ENCODE measurements around the gene PECR. TPM values are rescaled to one million over a fixed set of nuclear protein-coding genes. Genes with fewer than 3 reads are reported as not detected.

The PECR gene
- total and polyA plus RNA-seq, 2 of the 13 experiments (the other 11 are each of a cell fraction or from before 2014, with no cell fraction given): 151 to 153 TPM

DNA sequence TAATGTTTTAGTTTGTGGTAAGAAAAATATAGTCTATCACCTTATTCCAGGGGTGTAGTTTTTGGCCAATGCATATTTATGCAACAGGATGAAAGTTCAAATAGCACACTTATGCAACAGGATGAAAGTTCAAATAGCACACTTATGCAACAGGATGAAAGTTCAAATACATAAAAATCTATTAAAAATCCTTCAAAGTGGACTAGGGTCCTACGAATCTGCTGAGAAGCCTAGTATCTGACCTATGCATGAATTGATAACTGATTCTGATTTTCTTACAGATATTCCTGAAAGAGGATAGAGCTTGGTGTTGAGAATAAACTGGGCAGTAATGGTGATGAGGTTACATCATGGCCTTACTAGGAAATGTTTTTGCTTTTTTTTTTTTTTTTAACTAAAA is 2.8 kb downstream of the PECR start:
- in situ Hi-C loops (cut with HindIII; ENCODE audit: extremely low pct_ligation_motif_present, low pct_unique_long_range_greater_than_20kb) (no loop called here), intact Hi-C loops (cut with micrococcal nuclease; ENCODE audit: unreplicated experiment) (no loop called here)
- H3K27ac ChIP-seq (ENCODE audit: extremely low read length, insufficient read depth, low read length): peak overlapping the region; percentile 70
- H3K9ac ChIP-seq (ENCODE audit: insufficient read depth, low read depth, low read length): peak overlapping the region; percentile 40; the same call in 1 of the 2 replicates
- WGBS (ENCODE audit: low lambda C conversion rate): 0% methylated on average over 1 of the region's 1 CpG
- H2AFZ ChIP-seq (ENCODE audit: low read length): no peak overlapping the region
- TSS peak; percentile 20 for BruUV-seq (replicated peaks)
- no peaks in the 10 kb centered on the region for H4K20me1 ChIP-seq (ENCODE audit: insufficient read depth, low read length)
- ATAC-seq: no peak
- no peaks in the 10 kb centered on the region for H3K9me3 ChIP-seq (ENCODE audit: low read length)
- ChIA-PET CTCF (ENCODE audit: low intra/inter-chr PET ratio, low total read pairs) (no interaction called here), POLR2A (interaction anchor here (1.0 kb wide), 1 partner anchor 29 kb away, joined by 6 read pairs; no protein-coding TSS in a partner anchor)
- peak; percentile 64 for DNase-seq (ENCODE audit: low spot score)
- peak overlapping the region; percentile 58 for H3K4me2 ChIP-seq (ENCODE audit: low read depth, low read length)
- H3K4me3 ChIP-seq (replicated peaks in 1 of 3; ENCODE audit: insufficient read depth in 1 of 3, low read depth in 2 of 3, low read length in 3 of 3): peak overlapping the region; percentile 4 to 41 (median 13); a peak in 1 of 6 replicates
- peaks cover 85% of the 10 kb centered on the region for H3K4me1 ChIP-seq (ENCODE audit: insufficient read depth, low read length)
- H3K79me2 ChIP-seq (ENCODE audit: insufficient read depth, low read length): peaks cover 71% of the 10 kb centered on the region
- no peaks in the 10 kb centered on the region; a peak in 1 of 5 replicates for H3K27me3 ChIP-seq (ENCODE audit: control insufficient read depth in 1 of 2, insufficient read depth in 2 of 2, low read length in 2 of 2)
- H3K36me3 ChIP-seq (replicated peaks in 1 of 2; ENCODE audit: control insufficient read depth in 1 of 2, insufficient read depth in 2 of 2, low read length in 2 of 2): peaks cover 1 to 19% of the 10 kb centered on the region in 2 experiments; a peak in 4 of 5 replicates
- peak; percentile 77 for FAIRE-seq
- TF ChIP-seq KLF11 (CRISPR knock-in tag; IDR thresholded peaks at IDR 0.05): peak; percentile 87
- TF ChIP-seq EP300 (IDR thresholded peaks at IDR 0.05; ENCODE audit: low read depth in 2 of 2, low read length in 2 of 2): peak; percentile 97
- TF ChIP-seq EP300 (CRISPR knock-in tag; IDR thresholded peaks at IDR 0.05; ENCODE audit: borderline replicate concordance): peak; percentile 95
- peak; percentile 90 for TF ChIP-seq NR2C2 (CRISPR knock-in tag; IDR thresholded peaks at IDR 0.05; ENCODE audit: borderline replicate concordance)
- TF ChIP-seq, protein P1, sequence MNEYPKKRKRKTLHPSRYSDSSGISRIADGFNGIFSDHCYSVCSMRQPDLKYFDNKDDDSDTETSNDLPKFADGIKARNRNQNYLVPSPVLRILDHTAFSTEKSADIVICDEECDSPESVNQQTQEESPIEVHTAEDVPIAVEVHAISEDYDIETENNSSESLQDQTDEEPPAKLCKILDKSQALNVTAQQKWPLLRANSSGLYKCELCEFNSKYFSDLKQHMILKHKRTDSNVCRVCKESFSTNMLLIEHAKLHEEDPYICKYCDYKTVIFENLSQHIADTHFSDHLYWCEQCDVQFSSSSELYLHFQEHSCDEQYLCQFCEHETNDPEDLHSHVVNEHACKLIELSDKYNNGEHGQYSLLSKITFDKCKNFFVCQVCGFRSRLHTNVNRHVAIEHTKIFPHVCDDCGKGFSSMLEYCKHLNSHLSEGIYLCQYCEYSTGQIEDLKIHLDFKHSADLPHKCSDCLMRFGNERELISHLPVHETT (CRISPR knock-in tag; conservative IDR thresholded peaks at IDR 0.05): peak; percentile 75; the same call in 1 of the 2 replicates
- TF ChIP-seq NR2F1 (CRISPR knock-in tag; IDR thresholded peaks at IDR 0.05): peak; percentile 87 to 96
- peak; percentile 86 for TF ChIP-seq ZNF335 (CRISPR knock-in tag; IDR thresholded peaks at IDR 0.05)
- no peak for TF ChIP-seq TAF1 (CRISPR knock-in tag; IDR thresholded peaks at IDR 0.05)
- TF ChIP-seq, protein P2, sequence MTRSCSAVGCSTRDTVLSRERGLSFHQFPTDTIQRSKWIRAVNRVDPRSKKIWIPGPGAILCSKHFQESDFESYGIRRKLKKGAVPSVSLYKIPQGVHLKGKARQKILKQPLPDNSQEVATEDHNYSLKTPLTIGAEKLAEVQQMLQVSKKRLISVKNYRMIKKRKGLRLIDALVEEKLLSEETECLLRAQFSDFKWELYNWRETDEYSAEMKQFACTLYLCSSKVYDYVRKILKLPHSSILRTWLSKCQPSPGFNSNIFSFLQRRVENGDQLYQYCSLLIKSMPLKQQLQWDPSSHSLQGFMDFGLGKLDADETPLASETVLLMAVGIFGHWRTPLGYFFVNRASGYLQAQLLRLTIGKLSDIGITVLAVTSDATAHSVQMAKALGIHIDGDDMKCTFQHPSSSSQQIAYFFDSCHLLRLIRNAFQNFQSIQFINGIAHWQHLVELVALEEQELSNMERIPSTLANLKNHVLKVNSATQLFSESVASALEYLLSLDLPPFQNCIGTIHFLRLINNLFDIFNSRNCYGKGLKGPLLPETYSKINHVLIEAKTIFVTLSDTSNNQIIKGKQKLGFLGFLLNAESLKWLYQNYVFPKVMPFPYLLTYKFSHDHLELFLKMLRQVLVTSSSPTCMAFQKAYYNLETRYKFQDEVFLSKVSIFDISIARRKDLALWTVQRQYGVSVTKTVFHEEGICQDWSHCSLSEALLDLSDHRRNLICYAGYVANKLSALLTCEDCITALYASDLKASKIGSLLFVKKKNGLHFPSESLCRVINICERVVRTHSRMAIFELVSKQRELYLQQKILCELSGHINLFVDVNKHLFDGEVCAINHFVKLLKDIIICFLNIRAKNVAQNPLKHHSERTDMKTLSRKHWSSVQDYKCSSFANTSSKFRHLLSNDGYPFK (CRISPR knock-in tag; IDR thresholded peaks at IDR 0.05; ENCODE audit: borderline replicate concordance): no peak
- TF ChIP-seq, protein P3, sequence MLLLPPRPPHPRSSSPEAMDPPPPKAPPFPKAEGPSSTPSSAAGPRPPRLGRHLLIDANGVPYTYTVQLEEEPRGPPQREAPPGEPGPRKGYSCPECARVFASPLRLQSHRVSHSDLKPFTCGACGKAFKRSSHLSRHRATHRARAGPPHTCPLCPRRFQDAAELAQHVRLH (CRISPR knock-in tag; IDR thresholded peaks at IDR 0.05; ENCODE audit: borderline replicate concordance, low read depth): 0 out of 2 replicates have a peak, but pooled peaks have one; percentile 53
- peak; percentile 97 for TF ChIP-seq IRF2 (CRISPR knock-in tag; IDR thresholded peaks at IDR 0.05)
- TF ChIP-seq HES4 (CRISPR knock-in tag; IDR thresholded peaks at IDR 0.05; ENCODE audit: borderline replicate concordance): no peak
- TF ChIP-seq HNF4G (IDR thresholded peaks at IDR 0.05; ENCODE audit: borderline replicate concordance, low read depth, low read length): peak; percentile 100
- TF ChIP-seq HNF4G (CRISPR knock-in tag; IDR thresholded peaks at IDR 0.05; ENCODE audit: borderline replicate concordance, low read depth): peak; percentile 100
- no peak for TF ChIP-seq SMAD1 (CRISPR knock-in tag; IDR thresholded peaks at IDR 0.05; ENCODE audit: borderline replicate concordance, low read depth)
- no peak for TF ChIP-seq ZNF782 (CRISPR knock-in tag; IDR thresholded peaks at IDR 0.05; ENCODE audit: borderline replicate concordance)
- TF ChIP-seq, protein P4, sequence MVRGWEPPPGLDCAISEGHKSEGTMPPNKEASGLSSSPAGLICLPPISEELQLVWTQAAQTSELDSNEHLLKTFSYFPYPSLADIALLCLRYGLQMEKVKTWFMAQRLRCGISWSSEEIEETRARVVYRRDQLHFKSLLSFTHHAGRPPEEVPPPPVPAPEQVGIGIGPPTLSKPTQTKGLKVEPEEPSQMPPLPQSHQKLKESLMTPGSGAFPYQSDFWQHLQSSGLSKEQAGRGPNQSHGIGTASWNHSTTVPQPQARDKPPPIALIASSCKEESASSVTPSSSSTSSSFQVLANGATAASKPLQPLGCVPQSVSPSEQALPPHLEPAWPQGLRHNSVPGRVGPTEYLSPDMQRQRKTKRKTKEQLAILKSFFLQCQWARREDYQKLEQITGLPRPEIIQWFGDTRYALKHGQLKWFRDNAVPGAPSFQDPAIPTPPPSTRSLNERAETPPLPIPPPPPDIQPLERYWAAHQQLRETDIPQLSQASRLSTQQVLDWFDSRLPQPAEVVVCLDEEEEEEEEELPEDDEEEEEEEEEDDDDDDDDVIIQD (CRISPR knock-in tag; IDR thresholded peaks at IDR 0.05; ENCODE audit: low read depth): peak; percentile 98
- TF ChIP-seq ZNF737 (CRISPR knock-in tag; IDR thresholded peaks at IDR 0.05; ENCODE audit: borderline replicate concordance): no peak
- TF ChIP-seq KDM3A (CRISPR knock-in tag; IDR thresholded peaks at IDR 0.05; ENCODE audit: low read depth): peak; percentile 94
- peak; percentile 96 for TF ChIP-seq POGZ (CRISPR knock-in tag; IDR thresholded peaks at IDR 0.05)
